ENCODE results near the gene HS3ST1.

The HS3ST1 gene

DNA sequence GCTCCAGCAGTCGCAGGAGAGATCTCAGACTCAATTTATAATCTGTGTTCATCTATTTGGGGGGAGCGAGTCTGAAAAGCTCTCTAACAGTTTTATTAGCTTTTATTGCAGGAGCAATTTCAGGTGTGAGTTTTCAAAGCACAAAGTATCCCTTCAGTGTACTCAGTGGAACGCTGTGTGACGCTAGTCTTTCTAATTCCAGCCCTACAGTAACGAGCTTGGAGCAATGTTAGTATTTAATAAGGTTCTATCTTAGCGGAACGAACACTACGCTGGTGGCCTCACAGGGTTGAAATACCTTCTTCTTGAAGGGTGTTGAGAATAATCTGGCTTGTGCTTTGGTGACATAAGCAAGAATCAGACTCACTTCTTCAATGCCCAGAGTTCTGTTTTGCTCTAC is 8.4 kb downstream of the HS3ST1 start:
- no peaks in the 10 kb centered on the region for H3K36me3 ChIP-seq (ENCODE audit: insufficient read depth, low read length)
- H3K9me3 ChIP-seq (ENCODE audit: insufficient read depth, low read depth, low read length), result no peaks in the 10 kb centered on the region
- H3K4me1 ChIP-seq (ENCODE audit: insufficient read depth, low read length), result no peaks in the 10 kb centered on the region
- H3K9ac ChIP-seq (ENCODE audit: low read depth, low read length), result no peak overlapping the region
- H3K27me3 ChIP-seq (ENCODE audit: insufficient read depth, low read length), result no peaks in the 10 kb centered on the region
- 97% methylated on average over 8 of the region's 8 CpGs for WGBS
- no peak overlapping the region for H3K27ac ChIP-seq (ENCODE audit: low read depth, low read length)
- H3K4me3 ChIP-seq (ENCODE audit: low read length), result no peak overlapping the region

DNA sequence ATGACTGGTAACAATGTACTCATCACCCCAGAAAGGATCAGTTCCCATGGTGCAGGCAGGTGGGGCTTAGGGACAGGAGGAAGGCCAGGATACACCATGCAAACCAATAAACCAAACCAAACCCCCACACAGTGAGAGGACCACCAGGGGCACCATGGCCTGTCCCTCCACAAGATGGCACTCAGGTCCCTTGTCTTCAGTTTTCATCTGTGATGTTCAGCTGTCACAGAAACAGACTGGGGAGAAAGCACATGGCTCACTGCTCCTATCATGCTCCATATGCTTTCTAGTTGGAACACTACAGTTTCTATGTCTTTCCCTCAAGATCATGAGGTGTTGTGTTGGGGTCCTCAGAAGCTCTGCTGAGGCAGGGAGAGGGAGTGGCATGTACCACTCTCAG is 10.1 kb downstream of the HS3ST1 start:
- H3K27me3 ChIP-seq (ENCODE audit: insufficient read depth, low read length), result no peaks in the 10 kb centered on the region
- H3K4me1 ChIP-seq (ENCODE audit: insufficient read depth, low read length), result no peaks in the 10 kb centered on the region
- no peak overlapping the region for H3K4me3 ChIP-seq (ENCODE audit: low read length)
- no peak overlapping the region for H3K27ac ChIP-seq (ENCODE audit: low read depth, low read length)
- H3K36me3 ChIP-seq (ENCODE audit: insufficient read depth, low read length), result no peaks in the 10 kb centered on the region
- H3K9me3 ChIP-seq (ENCODE audit: insufficient read depth, low read depth, low read length), result no peaks in the 10 kb centered on the region
- H3K9ac ChIP-seq (ENCODE audit: low read depth, low read length), result no peak overlapping the region

DNA sequence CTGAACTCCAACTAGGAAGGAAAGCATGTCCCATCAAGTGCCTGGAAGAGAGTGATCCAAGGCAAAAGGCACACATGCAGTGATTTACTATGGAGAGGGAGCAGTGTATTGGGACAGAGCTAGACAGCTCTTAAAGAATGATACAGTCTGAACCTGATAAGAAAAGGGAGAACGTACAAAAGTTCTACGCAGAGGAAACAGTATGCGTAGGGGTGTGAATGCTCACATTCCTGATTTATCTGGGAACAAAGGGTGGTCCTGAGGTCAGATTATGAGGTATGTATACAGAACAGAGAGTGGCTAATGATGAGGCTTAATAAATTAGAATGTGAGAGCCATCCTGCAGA is 12.0 kb downstream of the HS3ST1 start:
- WGBS, result 88% methylated on average over 3 of the region's 3 CpGs
- Histone ChIP-seq H3K27ac (ENCODE audit: low read depth, low read length) (no peak overlapping the region), H3K9ac (ENCODE audit: low read depth, low read length) (no peak overlapping the region), H3K36me3 (ENCODE audit: insufficient read depth, low read length) (no peaks in the 10 kb centered on the region), H3K4me3 (ENCODE audit: low read length) (no peak overlapping the region), H3K27me3 (ENCODE audit: insufficient read depth, low read length) (no peaks in the 10 kb centered on the region), H3K4me1 (ENCODE audit: insufficient read depth, low read length) (no peaks in the 10 kb centered on the region), H3K9me3 (ENCODE audit: insufficient read depth, low read depth, low read length) (no peaks in the 10 kb centered on the region)

DNA sequence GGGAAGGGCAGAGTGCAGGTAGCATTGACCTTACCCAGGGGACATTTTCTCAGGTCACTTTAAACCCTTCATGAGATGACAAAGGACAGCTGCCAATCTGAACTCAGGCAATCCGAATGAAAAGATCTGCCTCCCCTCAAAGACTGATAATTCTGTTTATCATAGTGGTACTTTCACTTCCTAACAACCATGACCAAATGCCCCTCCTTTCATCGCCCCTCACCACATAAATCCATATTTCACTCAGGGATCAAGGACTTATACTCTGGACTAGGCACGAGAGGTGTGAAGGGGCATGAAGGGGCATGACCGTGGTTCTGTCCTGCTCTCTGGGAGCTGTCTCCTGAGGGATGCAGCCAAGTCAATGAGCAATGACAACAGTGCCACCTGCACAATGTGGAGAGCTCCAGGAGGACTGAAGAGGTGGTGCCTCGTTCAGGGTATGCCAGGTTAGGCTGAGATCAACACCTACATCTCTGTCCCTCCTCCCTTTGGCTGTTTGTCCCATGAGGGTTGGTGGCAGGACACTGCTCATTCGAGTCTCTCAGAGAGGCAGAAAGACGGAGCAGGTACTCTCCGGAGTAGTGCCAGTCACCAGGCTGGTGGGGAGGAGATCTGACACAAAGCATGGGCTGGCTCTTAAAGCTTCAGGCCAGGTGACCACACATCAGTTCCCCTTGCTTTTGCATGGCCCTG is 12.5 kb downstream of the HS3ST1 start:
- no peak overlapping the region for H3K4me3 ChIP-seq (ENCODE audit: low read length)
- 93% methylated on average over 8 of the region's 8 CpGs for WGBS
- no peak overlapping the region for H3K9ac ChIP-seq (ENCODE audit: low read depth, low read length)

DNA sequence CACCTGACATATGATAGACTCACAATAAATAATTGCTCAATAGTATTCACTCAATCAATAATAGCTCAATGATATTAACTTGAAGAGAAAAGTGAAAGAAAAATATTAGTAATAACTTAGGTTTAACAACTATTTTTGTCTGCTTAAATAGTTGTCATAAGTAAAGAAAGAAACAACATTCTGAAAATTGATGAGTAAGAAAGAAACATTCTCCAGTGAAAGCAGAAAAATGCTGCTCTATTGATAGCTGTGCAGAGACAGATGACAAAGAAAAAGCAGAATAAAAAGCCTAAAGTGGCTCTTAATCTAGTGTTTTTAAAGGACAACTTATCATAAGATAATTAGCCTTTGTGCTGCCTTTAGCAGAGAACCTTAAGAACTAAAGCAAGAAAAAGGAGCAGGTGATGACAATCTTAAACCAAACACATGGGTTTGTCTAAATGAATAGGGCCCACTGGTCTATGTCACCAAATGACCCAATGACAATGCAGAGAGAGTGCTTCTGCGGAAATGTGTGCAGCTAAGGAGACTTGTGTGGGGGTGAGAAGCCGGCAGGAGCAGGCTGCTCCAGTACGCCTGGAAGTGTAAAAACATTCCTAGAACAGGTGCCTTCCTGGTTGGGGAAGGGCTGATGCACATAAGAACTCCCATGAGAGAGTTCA is 13.2 kb downstream of the HS3ST1 start:
- Histone ChIP-seq H3K9ac (ENCODE audit: low read depth, low read length) (no peak overlapping the region), H3K27ac (ENCODE audit: low read depth, low read length) (no peak overlapping the region), H3K4me1 (ENCODE audit: insufficient read depth, low read length) (no peaks in the 10 kb centered on the region), H3K36me3 (ENCODE audit: insufficient read depth, low read length) (no peaks in the 10 kb centered on the region), H3K9me3 (ENCODE audit: insufficient read depth, low read depth, low read length) (no peaks in the 10 kb centered on the region), H3K27me3 (ENCODE audit: insufficient read depth, low read length) (no peaks in the 10 kb centered on the region), H3K4me3 (ENCODE audit: low read length) (no peak overlapping the region)
- 84% methylated on average over 3 of the region's 3 CpGs for WGBS

More for the DNA sequence above, 12.5 kb downstream of the HS3ST1 start:
- Histone ChIP-seq H3K27me3 (ENCODE audit: insufficient read depth, low read length) (no peaks in the 10 kb centered on the region), H3K27ac (ENCODE audit: low read depth, low read length) (no peak overlapping the region), H3K9me3 (ENCODE audit: insufficient read depth, low read depth, low read length) (no peaks in the 10 kb centered on the region), H3K36me3 (ENCODE audit: insufficient read depth, low read length) (no peaks in the 10 kb centered on the region), H3K4me1 (ENCODE audit: insufficient read depth, low read length) (no peaks in the 10 kb centered on the region)

DNA sequence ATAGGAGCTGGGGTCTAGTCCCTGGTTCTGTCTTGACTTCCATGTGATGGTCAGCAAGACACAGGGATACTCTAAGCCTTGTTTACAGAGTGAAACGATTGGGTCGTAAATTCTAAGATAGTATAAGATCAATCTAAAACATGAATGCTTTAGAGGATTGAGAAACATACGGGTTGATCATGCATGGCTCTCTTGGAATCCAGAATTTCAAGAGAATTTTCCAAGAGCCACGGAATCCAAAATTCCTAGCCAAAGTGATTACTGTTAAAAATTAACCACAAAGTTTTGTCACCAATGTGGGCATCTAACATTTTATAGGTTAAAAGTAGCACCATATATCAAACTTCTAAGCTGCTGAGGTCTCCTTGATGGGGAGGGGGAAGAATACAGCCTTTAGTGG is 16.5 kb downstream of the HS3ST1 start:
- 93% methylated on average over 4 of the region's 4 CpGs for WGBS
- no peak overlapping the region for H3K4me3 ChIP-seq (ENCODE audit: low read length)
- H3K4me1 ChIP-seq (ENCODE audit: insufficient read depth, low read length), result peaks cover 6% of the 10 kb centered on the region; the same call in 1 of the 2 replicates
- H3K9me3 ChIP-seq (ENCODE audit: insufficient read depth, low read depth, low read length), result no peaks in the 10 kb centered on the region
- H3K27ac ChIP-seq (ENCODE audit: low read depth, low read length), result no peak overlapping the region
- no peak overlapping the region for H3K9ac ChIP-seq (ENCODE audit: low read depth, low read length)
- no peaks in the 10 kb centered on the region for H3K27me3 ChIP-seq (ENCODE audit: insufficient read depth, low read length)
- no peaks in the 10 kb centered on the region for H3K36me3 ChIP-seq (ENCODE audit: insufficient read depth, low read length)

DNA sequence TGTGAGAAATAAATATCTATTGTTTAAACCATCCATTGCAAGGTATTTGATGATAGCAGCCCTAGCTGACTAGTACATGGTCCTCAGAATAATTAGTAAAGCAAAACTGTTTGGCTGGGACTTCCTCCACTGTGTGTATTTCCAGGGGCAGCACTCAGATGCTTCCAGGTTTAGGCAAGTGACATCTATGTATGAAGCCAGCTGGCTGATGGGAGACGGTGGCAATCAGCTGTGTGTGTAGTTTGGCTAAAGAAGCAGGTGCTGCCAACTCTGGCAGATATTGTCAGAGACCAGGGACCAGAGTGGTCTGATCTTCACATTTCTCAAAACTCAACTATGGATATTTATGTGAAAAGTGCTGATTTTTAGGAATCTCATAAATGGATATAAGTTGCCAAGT is 19.1 kb downstream of the HS3ST1 start:
- peaks cover 22% of the 10 kb centered on the region for H3K4me1 ChIP-seq (ENCODE audit: insufficient read depth, low read length)
- H3K27me3 ChIP-seq (ENCODE audit: insufficient read depth, low read length), result no peaks in the 10 kb centered on the region
- no peaks in the 10 kb centered on the region for H3K9me3 ChIP-seq (ENCODE audit: insufficient read depth, low read depth, low read length)
- WGBS, result 100% methylated on average over 1 of the region's 1 CpG
- H3K36me3 ChIP-seq (ENCODE audit: insufficient read depth, low read length), result no peaks in the 10 kb centered on the region
- H3K4me3 ChIP-seq (ENCODE audit: low read length), result no peak overlapping the region
- no peak overlapping the region for H3K9ac ChIP-seq (ENCODE audit: low read depth, low read length)
- H3K27ac ChIP-seq (ENCODE audit: low read depth, low read length), result no peak overlapping the region

DNA sequence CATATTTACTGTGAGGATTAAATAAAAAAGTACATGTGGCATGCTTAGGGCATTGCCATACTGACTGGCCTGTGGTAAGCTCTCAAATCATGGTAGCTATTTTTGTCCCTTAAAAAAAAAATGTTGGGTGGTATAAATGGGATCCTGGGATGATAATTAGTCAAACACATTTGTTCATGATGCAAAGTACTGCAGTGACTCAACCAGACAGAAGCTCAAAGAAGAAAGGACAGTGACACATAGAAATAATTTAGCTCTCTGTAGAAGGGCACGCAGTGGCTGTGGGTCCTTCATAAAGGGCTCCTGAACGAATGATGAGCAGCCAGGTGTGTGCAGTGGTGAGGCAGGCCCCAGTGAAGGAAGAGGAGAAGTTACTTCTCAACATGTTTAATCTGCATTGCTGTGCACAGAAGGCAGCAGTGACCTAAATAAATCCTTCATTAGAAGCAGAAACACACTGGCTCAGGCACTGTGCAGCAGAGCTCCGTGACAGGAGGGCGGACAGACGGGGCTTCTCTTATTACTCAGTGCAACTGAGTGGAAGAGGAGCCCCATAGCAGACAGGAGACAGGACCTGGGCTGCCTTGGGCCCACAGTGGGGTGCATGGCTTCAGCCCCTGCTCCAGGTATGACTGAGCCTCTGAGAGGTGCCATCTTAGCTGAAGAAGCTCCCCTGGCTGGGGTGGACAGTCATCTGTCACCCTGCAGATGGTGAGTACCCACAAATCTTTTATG is 20.3 kb downstream of the HS3ST1 start:
- Histone ChIP-seq H3K4me1 (ENCODE audit: insufficient read depth, low read length) (peaks cover 22% of the 10 kb centered on the region), H3K4me3 (ENCODE audit: low read length) (no peak overlapping the region), H3K9me3 (ENCODE audit: insufficient read depth, low read depth, low read length) (no peaks in the 10 kb centered on the region), H3K9ac (ENCODE audit: low read depth, low read length) (no peak overlapping the region), H3K27me3 (ENCODE audit: insufficient read depth, low read length) (no peaks in the 10 kb centered on the region), H3K36me3 (ENCODE audit: insufficient read depth, low read length) (no peaks in the 10 kb centered on the region), H3K27ac (ENCODE audit: low read depth, low read length) (no peak overlapping the region)
- 96% methylated on average over 5 of the region's 5 CpGs for WGBS

DNA sequence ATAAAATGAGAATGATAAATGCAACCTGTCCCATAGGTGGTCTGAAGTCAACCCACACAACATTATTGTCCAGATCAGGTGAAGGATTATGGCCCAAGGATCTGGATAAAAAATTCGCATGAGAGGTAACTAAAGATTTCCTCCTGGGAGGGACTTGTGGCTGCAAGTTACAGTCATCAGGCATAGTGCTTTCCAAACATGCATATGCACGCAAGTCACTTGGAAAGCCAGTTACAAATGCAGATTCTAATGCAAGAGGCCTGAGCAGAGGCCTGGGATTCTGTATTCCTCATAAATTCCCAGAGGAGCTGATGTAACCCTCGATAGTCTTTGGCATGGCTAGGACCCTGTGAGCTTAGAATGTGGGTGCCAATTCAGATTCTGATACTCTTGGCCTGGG is 21.1 kb downstream of the HS3ST1 start:
- 89% methylated on average over 3 of the region's 3 CpGs for WGBS
- Histone ChIP-seq H3K27ac (ENCODE audit: low read depth, low read length) (no peak overlapping the region), H3K4me1 (ENCODE audit: insufficient read depth, low read length) (peaks cover 22% of the 10 kb centered on the region), H3K9ac (ENCODE audit: low read depth, low read length) (no peak overlapping the region), H3K36me3 (ENCODE audit: insufficient read depth, low read length) (no peaks in the 10 kb centered on the region), H3K27me3 (ENCODE audit: insufficient read depth, low read length) (no peaks in the 10 kb centered on the region), H3K4me3 (ENCODE audit: low read length) (no peak overlapping the region), H3K9me3 (ENCODE audit: insufficient read depth, low read depth, low read length) (no peaks in the 10 kb centered on the region)

DNA sequence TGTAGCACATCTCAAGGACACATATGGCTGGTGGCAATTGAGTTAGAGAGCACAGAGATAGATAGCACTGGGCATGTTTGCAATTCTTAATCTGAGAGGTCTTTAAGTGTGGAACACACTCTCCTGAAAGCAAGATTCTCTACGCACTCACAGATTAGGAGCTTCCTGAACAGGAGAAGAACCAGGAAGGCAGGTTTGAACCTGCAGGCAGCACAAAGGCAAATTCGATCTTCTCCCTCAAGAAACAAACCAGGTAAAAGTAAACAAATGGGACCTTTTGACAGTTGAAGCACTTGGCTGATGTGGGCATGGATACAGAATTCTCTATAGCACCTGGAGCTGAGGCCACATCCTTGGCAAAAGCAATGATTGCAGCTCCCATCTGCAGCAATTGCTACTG is 24.3 kb downstream of the HS3ST1 start:
- Histone ChIP-seq H3K36me3 (ENCODE audit: insufficient read depth, low read length) (no peaks in the 10 kb centered on the region), H3K27me3 (ENCODE audit: insufficient read depth, low read length) (no peaks in the 10 kb centered on the region), H3K4me1 (ENCODE audit: insufficient read depth, low read length) (peaks cover 22% of the 10 kb centered on the region), H3K9me3 (ENCODE audit: insufficient read depth, low read depth, low read length) (no peaks in the 10 kb centered on the region), H3K27ac (ENCODE audit: low read depth, low read length) (no peak overlapping the region), H3K4me3 (ENCODE audit: low read length) (no peak overlapping the region), H3K9ac (ENCODE audit: low read depth, low read length) (no peak overlapping the region)
- 93% methylated on average over 2 of the region's 2 CpGs for WGBS

DNA sequence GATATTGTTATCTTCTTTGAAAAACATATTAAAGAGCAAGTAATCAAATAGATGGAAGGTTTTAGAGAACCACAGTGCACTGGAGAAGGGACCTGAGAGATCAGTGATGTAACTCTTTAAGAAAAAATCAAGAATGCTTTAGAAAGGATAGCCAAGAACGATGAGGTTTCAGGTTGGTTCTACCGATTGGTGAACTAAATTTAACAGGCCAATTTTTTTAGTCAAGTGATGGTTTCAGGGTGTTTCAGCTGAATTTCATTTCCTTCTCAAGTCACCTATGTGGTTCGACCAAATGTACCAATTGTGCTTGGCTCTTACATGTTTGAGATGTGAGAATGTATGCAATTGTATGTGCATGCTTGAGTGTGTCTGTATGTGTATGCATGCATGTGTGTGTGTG is 26.5 kb downstream of the HS3ST1 start:
- no peak overlapping the region for H3K27ac ChIP-seq (ENCODE audit: low read depth, low read length)
- no peak overlapping the region for H3K9ac ChIP-seq (ENCODE audit: low read depth, low read length)
- H3K36me3 ChIP-seq (ENCODE audit: insufficient read depth, low read length), result no peaks in the 10 kb centered on the region
- H3K9me3 ChIP-seq (ENCODE audit: insufficient read depth, low read depth, low read length), result no peaks in the 10 kb centered on the region
- 94% methylated on average over 3 of the region's 3 CpGs for WGBS
- H3K4me1 ChIP-seq (ENCODE audit: insufficient read depth, low read length), result peaks cover 19% of the 10 kb centered on the region
- no peak overlapping the region for H3K4me3 ChIP-seq (ENCODE audit: low read length)
- H3K27me3 ChIP-seq (ENCODE audit: insufficient read depth, low read length), result no peaks in the 10 kb centered on the region
